ENCODE results near the gene APOBEC3F.

Gene APOBEC3F

DNA sequence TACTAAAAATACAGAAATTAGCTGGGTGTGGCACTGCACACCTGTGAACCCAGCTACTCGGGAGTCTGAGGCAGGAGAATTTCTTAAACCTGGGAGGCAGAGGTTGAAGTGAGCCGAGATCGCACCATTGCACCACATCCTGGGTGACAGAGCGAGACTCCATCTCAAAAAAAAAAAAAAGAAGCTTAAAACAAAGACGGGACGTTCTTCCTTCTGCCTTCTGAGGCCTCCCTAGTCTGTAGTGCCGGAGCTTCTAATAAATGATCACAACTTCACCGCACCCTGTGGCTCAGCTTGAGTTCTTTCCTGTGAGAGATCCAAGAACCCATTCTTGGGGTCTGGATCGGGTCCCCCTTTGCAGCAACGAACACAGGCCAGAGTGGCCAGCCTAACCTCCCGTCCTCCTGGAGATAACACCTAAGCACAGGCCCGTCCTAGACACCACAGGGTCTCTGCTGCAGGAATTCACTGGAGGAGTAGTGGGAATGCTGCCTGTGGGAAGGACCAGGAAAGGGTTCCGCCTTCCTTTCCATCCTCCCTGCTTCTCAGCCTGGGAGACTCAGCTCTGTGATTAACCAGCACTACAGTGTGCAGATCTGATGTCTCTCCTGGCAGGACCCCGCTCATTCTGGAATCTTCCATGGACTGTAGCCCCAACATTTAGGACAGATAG lies 54.2 kb downstream of the APOBEC3F start:
- DNase-seq = no peak

GRCh38 chr22:39095971-39096370 lies 55.3 kb downstream of the APOBEC3F start:
- DNase-seq = no peak

- no peak for DNase-seq
Measured at GRCh38 chr22:39097098-39098020, 56.7 kb downstream of the APOBEC3F start, which contains the start of gene APOBEC3H. Gene APOBEC3H, plus strand, starts transcription at chr22:39097244. Its CDS starts 3,035 bp downstream, at chr22:39100279.

- DNase-seq = no peak
Measured at GRCh38 chr22:39098026-39098425, 57.4 kb downstream of the APOBEC3F start.

DNA sequence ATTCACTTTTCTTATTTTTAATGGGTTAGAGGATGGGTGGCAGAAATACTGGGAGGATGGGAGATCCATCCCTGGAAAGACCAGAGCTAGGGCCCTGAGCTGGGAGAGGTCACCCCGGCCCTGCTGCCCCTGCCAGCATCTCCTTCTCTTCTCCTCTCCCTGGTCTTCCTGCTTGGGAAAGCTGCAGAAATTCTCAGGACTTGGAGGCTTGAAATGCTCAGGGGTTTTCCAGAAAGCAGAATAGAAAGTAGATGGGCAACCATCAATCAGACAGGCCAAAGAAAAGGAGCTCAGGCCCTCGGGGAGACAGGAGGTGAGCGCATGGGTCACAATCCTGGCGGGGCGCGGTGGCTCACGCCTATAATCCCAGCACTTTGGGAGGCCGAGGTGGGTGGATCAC lies 57.9 kb downstream of the APOBEC3F start:
- DNase-seq = no peak

DNA sequence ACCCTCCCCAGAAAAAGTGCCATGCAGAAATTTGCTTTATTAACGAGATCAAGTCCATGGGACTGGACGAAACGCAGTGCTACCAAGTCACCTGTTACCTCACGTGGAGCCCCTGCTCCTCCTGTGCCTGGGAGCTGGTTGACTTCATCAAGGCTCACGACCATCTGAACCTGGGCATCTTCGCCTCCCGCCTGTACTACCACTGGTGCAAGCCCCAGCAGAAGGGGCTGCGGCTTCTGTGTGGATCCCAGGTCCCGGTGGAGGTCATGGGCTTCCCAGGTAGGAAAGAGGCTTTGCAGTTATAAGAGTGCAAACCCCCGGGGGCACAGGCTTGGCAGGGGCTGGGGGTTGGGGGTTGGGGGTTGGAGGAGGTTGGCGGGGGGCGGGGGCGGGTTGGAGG lies 60.6 kb downstream of the APOBEC3F start:
- DNase-seq = no peak

GRCh38 chr22:39103431-39103830 lies 62.8 kb downstream of the APOBEC3F start:
- DNase-seq = no peak

All from femur (tissue), 1 donor.